K562 (cell line): Measurements from ENCODE around the gene DUSP10. TPM values are rescaled to one million over a fixed set of nuclear protein-coding genes. Genes with fewer than 3 reads are reported as not detected.

Experiments
- CXXC5 ChIP-seq: fragments of 250-450 bp; sonication (Bioruptor Pico); IDR thresholded peaks from 2 replicates; pipeline ENCODE4 v1.8.0; 2022; ENCODE audit warnings: inconsistent platforms, mild to moderate bottlenecking, moderate library complexity
- HNRNPL ChIP-seq: fragments of 200-400 bp; formaldehyde crosslinking; IDR thresholded peaks from 2 replicates; pipeline ENCODE4 v1.6.1; 2017; ENCODE audit warnings: low read depth, mild to moderate bottlenecking, low read length
- KDM1A ChIP-seq, 2 experiments: fragments of 450-650 bp; IDR thresholded peaks; 2 replicates each; pipeline ENCODE4 v1.6.1; 2016; ENCODE audit warnings: mild to moderate bottlenecking in 2 of 2
- RAD21 ChIP-seq, 2 experiments: fragments of 250-450 bp in 1 of 2; fragments of 450-650 bp in 1 of 2; sonication (Bioruptor Pico) in 1 of 2; formaldehyde crosslinking in 1 of 2; IDR thresholded peaks in 1 of 2; conservative IDR thresholded peaks in 1 of 2; 2 replicates each; pipeline versions ENCODE4 v1.4.0 to v1.8.0; 2020 to 2022; ENCODE audit warnings: mild to moderate bottlenecking in 2 of 2, moderate library complexity in 1 of 2
- SLC30A9 ChIP-seq: fragments of 250-450 bp; sonication (Bioruptor Pico); IDR thresholded peaks from 2 replicates; pipeline ENCODE4 v1.8.0; 2022; ENCODE audit warnings: mild to moderate bottlenecking, moderate library complexity
- SMAD4 ChIP-seq: fragments of 250-450 bp; sonication (Bioruptor Pico); conservative IDR thresholded peaks from 2 replicates; pipeline ENCODE4 v1.8.0; 2021; ENCODE audit warnings: inconsistent platforms, mild to moderate bottlenecking, moderate library complexity
- SREBF1 ChIP-seq: fragments of 150-350 bp; IDR thresholded peaks from 2 replicates; pipeline ENCODE4 v1.6.1; 2014; ENCODE audit warnings: antibody characterized with exemption, low read depth, low read length, borderline replicate concordance
- polyA plus RNA-seq, 8 experiments: library from polyadenylated mRNA; depleted of rRNA in 4 of 8; stranded (reverse) in 5 of 8; unstranded in 3 of 8; fragments of >200 nt; fragmentation: Nextera tagmentation in 2 of 8; fragmentation: Illumina TruSeq in 1 of 8; extraction: Ambion mirVana in 2 of 8; extraction: Trizol in 1 of 8; gene quantifications; 2 replicates each; pipeline versions ENCODE4 v1.2.1 to v1.2.3, GENCODE V29; 2011 to 2014; ENCODE audit warnings: inconsistent platforms in 1 of 8, missing spikeins in 1 of 8
- total RNA-seq, 7 experiments: library from RNA; depleted of rRNA in 6 of 7; stranded (reverse); fragments of >200 nt in 6 of 7; fragmentation: Illumina TruSeq in 2 of 7; extraction: Trizol in 2 of 7; gene quantifications; 2 replicates each; pipeline versions ENCODE4 v1.2.1 to v1.2.3, GENCODE V29; 2011 to 2021; ENCODE audit warnings: low replicate concordance in 1 of 7
- TF ChIP-seq, protein P1 (sequence below): fragments of 450-650 bp; IDR thresholded peaks from 2 replicates; pipeline ENCODE4 v1.6.1; 2016; ENCODE audit warnings: low read depth
- TF ChIP-seq, protein P2 (sequence below): sonication (generic); formaldehyde crosslinking; IDR thresholded peaks from 2 replicates; pipeline ENCODE4 v1.9.0; 2022; ENCODE audit warnings: mild to moderate bottlenecking, missing genetic modification reagents
- TF ChIP-seq, protein P3 (sequence below): sonication (generic); formaldehyde crosslinking; IDR thresholded peaks from 2 replicates; pipeline ENCODE4 v1.8.0; 2022; ENCODE audit warnings: mild to moderate bottlenecking, missing genetic modification reagents
- TF ChIP-seq, protein P4 (sequence below): IDR thresholded peaks from 2 replicates; pipeline ENCODE4 v1.6.1; 2016; ENCODE audit warnings: missing genetic modification characterization, missing compliant biosample characterization
- TF ChIP-seq, protein P5 (sequence below): fragments of 250-450 bp; sonication (Bioruptor Pico); IDR thresholded peaks from 2 replicates; pipeline ENCODE4 v1.5.0; 2020; ENCODE audit warnings: mild to moderate bottlenecking, borderline replicate concordance

Gene DUSP10
- total and polyA plus RNA-seq, 9 of the 15 experiments (the other 6 are each of a cell fraction or from before 2014, with no cell fraction given): 1.7 to 8.3 (median 6.1) TPM

DNA sequence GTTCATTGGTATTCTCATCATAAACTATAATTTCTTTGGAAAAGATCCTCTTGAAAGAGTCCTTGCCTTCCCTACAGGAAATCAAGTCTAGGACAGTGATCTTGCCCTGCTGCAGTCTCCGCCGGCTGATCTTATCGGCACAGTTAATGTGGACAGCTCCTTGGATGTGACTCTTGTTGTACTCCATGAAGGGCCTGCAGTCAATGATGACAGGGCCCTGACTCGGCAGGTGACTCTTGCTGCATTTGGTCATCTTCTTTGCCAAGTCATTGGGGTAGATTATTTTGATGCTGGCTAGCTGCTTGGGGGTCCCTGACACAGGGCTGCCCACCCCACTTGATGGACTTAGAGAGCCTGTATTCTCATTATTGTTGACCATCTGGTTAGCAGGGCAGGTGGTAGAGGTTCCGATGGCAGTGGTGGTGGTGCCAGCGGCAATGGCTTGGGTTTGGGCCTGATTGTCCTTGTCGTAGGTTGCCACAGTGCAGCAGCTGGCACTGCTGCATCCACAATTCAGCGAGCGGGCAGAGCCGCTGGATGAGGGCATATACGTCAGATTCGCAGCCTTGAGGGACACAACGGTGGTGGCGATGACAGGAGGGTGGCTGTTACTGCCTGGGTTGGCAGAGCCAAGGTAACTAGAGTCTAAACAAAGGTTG lies 2.7 kb downstream of the DUSP10 start (continued):
- TF ChIP-seq, protein P1, sequence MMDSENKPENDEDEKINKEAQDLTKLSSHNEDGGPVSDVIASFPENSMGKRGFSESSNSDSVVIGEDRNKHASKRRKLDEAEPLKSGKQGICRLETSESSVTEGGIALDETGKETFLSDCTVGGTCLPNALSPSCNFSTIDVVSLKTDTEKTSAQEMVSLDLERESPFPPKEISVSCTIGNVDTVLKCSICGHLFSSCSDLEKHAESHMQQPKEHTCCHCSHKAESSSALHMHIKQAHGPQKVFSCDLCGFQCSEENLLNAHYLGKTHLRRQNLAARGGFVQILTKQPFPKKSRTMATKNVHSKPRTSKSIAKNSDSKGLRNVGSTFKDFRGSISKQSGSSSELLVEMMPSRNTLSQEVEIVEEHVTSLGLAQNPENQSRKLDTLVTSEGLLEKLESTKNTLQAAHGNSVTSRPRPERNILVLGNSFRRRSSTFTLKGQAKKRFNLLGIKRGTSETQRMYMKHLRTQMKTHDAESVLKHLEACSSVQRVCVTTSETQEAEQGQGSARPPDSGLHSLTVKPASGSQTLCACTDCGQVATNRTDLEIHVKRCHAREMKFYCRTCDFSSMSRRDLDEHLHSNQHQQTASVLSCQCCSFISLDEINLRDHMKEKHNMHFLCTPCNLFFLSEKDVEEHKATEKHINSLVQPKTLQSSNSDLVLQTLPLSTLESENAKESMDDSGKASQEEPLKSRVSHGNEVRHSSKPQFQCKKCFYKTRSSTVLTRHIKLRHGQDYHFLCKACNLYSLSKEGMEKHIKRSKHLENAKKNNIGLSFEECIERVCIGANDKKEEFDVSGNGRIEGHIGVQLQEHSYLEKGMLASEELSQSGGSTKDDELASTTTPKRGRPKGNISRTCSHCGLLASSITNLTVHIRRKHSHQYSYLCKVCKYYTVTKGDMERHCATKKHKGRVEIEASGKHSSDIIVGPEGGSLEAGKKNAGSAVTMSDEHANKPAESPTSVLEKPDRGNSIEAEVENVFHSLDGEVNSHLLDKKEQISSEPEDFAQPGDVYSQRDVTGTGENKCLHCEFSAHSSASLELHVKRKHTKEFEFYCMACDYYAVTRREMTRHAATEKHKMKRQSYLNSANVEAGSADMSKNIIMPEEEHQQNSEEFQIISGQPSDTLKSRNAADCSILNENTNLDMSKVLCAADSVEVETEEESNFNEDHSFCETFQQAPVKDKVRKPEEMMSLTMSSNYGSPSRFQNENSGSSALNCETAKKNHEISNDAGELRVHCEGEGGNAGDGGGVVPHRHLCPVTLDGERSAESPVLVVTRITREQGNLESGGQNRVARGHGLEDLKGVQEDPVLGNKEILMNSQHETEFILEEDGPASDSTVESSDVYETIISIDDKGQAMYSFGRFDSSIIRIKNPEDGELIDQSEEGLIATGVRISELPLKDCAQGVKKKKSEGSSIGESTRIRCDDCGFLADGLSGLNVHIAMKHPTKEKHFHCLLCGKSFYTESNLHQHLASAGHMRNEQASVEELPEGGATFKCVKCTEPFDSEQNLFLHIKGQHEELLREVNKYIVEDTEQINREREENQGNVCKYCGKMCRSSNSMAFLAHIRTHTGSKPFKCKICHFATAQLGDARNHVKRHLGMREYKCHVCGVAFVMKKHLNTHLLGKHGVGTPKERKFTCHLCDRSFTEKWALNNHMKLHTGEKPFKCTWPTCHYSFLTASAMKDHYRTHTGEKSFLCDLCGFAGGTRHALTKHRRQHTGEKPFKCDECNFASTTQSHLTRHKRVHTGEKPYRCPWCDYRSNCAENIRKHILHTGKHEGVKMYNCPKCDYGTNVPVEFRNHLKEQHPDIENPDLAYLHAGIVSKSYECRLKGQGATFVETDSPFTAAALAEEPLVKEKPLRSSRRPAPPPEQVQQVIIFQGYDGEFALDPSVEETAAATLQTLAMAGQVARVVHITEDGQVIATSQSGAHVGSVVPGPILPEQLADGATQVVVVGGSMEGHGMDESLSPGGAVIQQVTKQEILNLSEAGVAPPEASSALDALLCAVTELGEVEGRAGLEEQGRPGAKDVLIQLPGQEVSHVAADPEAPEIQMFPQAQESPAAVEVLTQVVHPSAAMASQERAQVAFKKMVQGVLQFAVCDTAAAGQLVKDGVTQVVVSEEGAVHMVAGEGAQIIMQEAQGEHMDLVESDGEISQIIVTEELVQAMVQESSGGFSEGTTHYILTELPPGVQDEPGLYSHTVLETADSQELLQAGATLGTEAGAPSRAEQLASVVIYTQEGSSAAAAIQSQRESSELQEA: no peak
- TF ChIP-seq KDM1A (IDR thresholded peaks at IDR 0.05): no peak
- TF ChIP-seq, protein P2, sequence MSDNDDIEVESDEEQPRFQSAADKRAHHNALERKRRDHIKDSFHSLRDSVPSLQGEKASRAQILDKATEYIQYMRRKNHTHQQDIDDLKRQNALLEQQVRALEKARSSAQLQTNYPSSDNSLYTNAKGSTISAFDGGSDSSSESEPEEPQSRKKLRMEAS (CRISPR knock-in tag): peak; percentile 44; the same call in 1 of the 2 replicates
- TF ChIP-seq, protein P3, sequence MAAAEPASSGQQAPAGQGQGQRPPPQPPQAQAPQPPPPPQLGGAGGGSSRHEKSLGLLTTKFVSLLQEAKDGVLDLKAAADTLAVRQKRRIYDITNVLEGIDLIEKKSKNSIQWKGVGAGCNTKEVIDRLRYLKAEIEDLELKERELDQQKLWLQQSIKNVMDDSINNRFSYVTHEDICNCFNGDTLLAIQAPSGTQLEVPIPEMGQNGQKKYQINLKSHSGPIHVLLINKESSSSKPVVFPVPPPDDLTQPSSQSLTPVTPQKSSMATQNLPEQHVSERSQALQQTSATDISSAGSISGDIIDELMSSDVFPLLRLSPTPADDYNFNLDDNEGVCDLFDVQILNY (CRISPR knock-in tag): no peak
- TF ChIP-seq, protein P4, sequence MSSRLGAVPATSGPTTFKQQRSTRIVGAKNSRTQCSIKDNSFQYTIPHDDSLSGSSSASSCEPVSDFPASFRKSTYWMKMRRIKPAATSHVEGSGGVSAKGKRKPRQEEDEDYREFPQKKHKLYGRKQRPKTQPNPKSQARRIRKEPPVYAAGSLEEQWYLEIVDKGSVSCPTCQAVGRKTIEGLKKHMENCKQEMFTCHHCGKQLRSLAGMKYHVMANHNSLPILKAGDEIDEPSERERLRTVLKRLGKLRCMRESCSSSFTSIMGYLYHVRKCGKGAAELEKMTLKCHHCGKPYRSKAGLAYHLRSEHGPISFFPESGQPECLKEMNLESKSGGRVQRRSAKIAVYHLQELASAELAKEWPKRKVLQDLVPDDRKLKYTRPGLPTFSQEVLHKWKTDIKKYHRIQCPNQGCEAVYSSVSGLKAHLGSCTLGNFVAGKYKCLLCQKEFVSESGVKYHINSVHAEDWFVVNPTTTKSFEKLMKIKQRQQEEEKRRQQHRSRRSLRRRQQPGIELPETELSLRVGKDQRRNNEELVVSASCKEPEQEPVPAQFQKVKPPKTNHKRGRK (tag): no peak
- no peak for TF ChIP-seq HNRNPL
- no peak for TF ChIP-seq SREBF1
- 0 out of 2 replicates have a peak, but pooled peaks have one; percentile 16 for TF ChIP-seq CXXC5 (CRISPR knock-in tag)
- TF ChIP-seq RAD21 (CRISPR knock-in tag; conservative IDR thresholded peaks at IDR 0.05 in 1 of 2, IDR thresholded peaks at IDR 0.05 in 1 of 2): peak in 1 of 2 experiments; percentile 14; a peak in 2 of 4 replicates
- TF ChIP-seq SMAD4: 0 out of 2 replicates have a peak, but pooled peaks have one; percentile 30
- no peak for TF ChIP-seq SLC30A9 (CRISPR knock-in tag)
- TF ChIP-seq, protein P5, sequence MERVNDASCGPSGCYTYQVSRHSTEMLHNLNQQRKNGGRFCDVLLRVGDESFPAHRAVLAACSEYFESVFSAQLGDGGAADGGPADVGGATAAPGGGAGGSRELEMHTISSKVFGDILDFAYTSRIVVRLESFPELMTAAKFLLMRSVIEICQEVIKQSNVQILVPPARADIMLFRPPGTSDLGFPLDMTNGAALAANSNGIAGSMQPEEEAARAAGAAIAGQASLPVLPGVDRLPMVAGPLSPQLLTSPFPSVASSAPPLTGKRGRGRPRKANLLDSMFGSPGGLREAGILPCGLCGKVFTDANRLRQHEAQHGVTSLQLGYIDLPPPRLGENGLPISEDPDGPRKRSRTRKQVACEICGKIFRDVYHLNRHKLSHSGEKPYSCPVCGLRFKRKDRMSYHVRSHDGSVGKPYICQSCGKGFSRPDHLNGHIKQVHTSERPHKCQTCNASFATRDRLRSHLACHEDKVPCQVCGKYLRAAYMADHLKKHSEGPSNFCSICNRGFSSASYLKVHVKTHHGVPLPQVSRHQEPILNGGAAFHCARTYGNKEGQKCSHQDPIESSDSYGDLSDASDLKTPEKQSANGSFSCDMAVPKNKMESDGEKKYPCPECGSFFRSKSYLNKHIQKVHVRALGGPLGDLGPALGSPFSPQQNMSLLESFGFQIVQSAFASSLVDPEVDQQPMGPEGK (CRISPR knock-in tag): no peak
